Forelimb muscle (tissue), 1 donor: ENCODE results near the gene PLAAT3. TPM values are rescaled to one million over a fixed set of nuclear protein-coding genes. Genes with fewer than 3 reads are reported as not detected.
A peak's percentile ranks its signal among the peaks of the same experiment; 100 is the strongest.
"Not testable (repeated sequence)": the region's sequence is repeated elsewhere in the genome, so short reads cannot be mapped to it uniquely, and the experiment has no call there.

Experiments
- DNase-seq: peaks from one replicate; pipeline ENCODE4 v3.0.0-alpha.2; 2013; ENCODE audit warnings: low read depth
- polyA plus RNA-seq: library from polyadenylated mRNA; unstranded; fragments of 120-200 nt; gene quantifications from one replicate; pipeline ENCODE4 v1.2.1, GENCODE V29; 2013; ENCODE audit not compliant: insufficient read length

PLAAT3 gene
- polyA plus RNA-seq, 1 donor: 61.0 TPM

GRCh38 chr11:63609536-63609935, 4.7 kb downstream of the PLAAT3 start:
- DNase-seq: no peak

- no peak for DNase-seq
These were observed 5.6 kb downstream of the PLAAT3 start for GRCh38 chr11:63608353-63609345.

- DNase-seq: no peak
These were observed 11.1 kb downstream of the PLAAT3 start for GRCh38 chr11:63603180-63603518.

GRCh38 chr11:63602290-63603179, 11.7 kb downstream of the PLAAT3 start:
- DNase-seq: not testable (repeated sequence)

GRCh38 chr11:63599211-63600122, 14.8 kb downstream of the PLAAT3 start:
- no peak for DNase-seq

- DNase-seq: no peak
These were observed 15.7 kb downstream of the PLAAT3 start for GRCh38 chr11:63598556-63598955.

GRCh38 chr11:63595296-63595695, 18.9 kb downstream of the PLAAT3 start:
- no peak for DNase-seq

- no peak for DNase-seq
These were observed 21.2 kb downstream of the PLAAT3 start for GRCh38 chr11:63592975-63593395.

- no peak for DNase-seq
These were observed 24.0 kb downstream of the PLAAT3 start for GRCh38 chr11:63590024-63590788.

GRCh38 chr11:63589000-63589399, 25.2 kb downstream of the PLAAT3 start:
- DNase-seq: no peak

- DNase-seq: no peak
These were observed 27.6 kb downstream of the PLAAT3 start for GRCh38 chr11:63586451-63587166.

- no peak for DNase-seq
These were observed 30.9 kb downstream of the PLAAT3 start for GRCh38 chr11:63583357-63583677.

GRCh38 chr11:63581224-63581623, 33.0 kb downstream of the PLAAT3 start:
- DNase-seq: not testable (repeated sequence)

GRCh38 chr11:63578882-63579281, 35.4 kb downstream of the PLAAT3 start:
- not testable (repeated sequence) for DNase-seq

GRCh38 chr11:63574856-63575602, 39.2 kb downstream of the PLAAT3 start:
- no peak for DNase-seq

GRCh38 chr11:63573881-63574855, 40.1 kb downstream of the PLAAT3 start:
- DNase-seq: peak; percentile 56

- no peak for DNase-seq
These were observed 42.1 kb downstream of the PLAAT3 start for GRCh38 chr11:63572026-63572688.

- no peak for DNase-seq
These were observed 44.7 kb downstream of the PLAAT3 start for GRCh38 chr11:63569570-63569969.
